Progenitor cell of endocrine pancreas (in vitro differentiated cells): Measurements from ENCODE around the gene B3GLCT. TPM values are rescaled to one million over a fixed set of nuclear protein-coding genes. Genes with fewer than 3 reads are reported as not detected.

Experiments used
- DNase-seq: peaks from one replicate; pipeline ENCODE4 v3.0.0; 2021; ENCODE audit warnings: low spot score; ENCODE audit not compliant: unreplicated experiment
- H3K27ac Mint-ChIP-seq: 2 replicates; pipeline ENCODE4 v1.8.0; 2021; ENCODE audit warnings: mild to moderate bottlenecking, moderate library complexity, mixed read lengths
- H3K27me3 Mint-ChIP-seq: 2 replicates; pipeline ENCODE4 v1.8.0; 2021; ENCODE audit warnings: mixed read lengths
- H3K36me3 Mint-ChIP-seq: 2 replicates; pipeline ENCODE4 v1.8.0; 2022; ENCODE audit warnings: mixed read lengths; ENCODE audit not compliant: insufficient read depth
- H3K4me1 Mint-ChIP-seq: 2 replicates; pipeline ENCODE4 v1.8.0; 2021; ENCODE audit warnings: low read depth, mixed read lengths
- H3K4me3 Mint-ChIP-seq: 2 replicates; pipeline ENCODE4 v1.8.0; 2021; ENCODE audit warnings: low read depth, mild to moderate bottlenecking, moderate library complexity, mixed read lengths
- H3K9me3 Mint-ChIP-seq: 2 replicates; pipeline ENCODE4 v1.8.0; 2021; ENCODE audit warnings: low read depth, mixed read lengths
- total RNA-seq: library from RNA; stranded (reverse); gene quantifications from 2 replicates; pipeline ENCODE4 v1.2.1, GENCODE V29; 2021
- TF ChIP-seq, protein P1 (sequence below): fragments of 200-600 bp; sonication (generic); IDR thresholded peaks from one replicate; pipeline ENCODE4 v1.5.0; 2021; ENCODE audit warnings: antibody characterized with exemption, mild to moderate bottlenecking; ENCODE audit not compliant: unreplicated experiment

B3GLCT gene
- total RNA-seq, 1 donor from 2014 or later, result 6.6 TPM

DNA sequence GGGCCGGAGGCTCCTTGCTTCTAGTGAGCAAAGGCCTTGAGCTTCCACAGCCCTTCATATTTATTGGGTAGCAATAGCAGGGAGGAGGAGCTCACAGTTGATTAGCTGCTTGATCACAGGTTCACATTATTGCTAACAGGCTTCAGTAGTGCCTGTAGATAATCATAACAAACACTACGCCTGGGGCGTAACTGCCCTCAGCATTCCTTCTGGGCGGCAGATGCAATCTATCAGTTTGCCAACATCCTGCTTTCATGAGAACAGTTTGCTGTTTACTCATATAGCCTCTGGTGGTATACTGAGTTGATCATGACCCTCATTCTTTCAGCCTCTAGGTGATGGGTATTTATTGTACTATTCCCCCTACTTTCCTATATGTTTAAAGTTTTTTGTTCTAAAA, 149.4 kb downstream of the B3GLCT start:
- Mint-ChIP-seq H3K4me3 (no peak overlapping the region), H3K4me1 (no peaks in the 10 kb centered on the region), H3K36me3 (no peaks in the 10 kb centered on the region), H3K9me3 (peaks cover 7% of the 10 kb centered on the region), H3K27ac (no peak overlapping the region), H3K27me3 (peaks cover 4% of the 10 kb centered on the region)
- TF ChIP-seq, protein P1, sequence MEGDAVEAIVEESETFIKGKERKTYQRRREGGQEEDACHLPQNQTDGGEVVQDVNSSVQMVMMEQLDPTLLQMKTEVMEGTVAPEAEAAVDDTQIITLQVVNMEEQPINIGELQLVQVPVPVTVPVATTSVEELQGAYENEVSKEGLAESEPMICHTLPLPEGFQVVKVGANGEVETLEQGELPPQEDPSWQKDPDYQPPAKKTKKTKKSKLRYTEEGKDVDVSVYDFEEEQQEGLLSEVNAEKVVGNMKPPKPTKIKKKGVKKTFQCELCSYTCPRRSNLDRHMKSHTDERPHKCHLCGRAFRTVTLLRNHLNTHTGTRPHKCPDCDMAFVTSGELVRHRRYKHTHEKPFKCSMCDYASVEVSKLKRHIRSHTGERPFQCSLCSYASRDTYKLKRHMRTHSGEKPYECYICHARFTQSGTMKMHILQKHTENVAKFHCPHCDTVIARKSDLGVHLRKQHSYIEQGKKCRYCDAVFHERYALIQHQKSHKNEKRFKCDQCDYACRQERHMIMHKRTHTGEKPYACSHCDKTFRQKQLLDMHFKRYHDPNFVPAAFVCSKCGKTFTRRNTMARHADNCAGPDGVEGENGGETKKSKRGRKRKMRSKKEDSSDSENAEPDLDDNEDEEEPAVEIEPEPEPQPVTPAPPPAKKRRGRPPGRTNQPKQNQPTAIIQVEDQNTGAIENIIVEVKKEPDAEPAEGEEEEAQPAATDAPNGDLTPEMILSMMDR, result no peak
- no peak for DNase-seq

DNA sequence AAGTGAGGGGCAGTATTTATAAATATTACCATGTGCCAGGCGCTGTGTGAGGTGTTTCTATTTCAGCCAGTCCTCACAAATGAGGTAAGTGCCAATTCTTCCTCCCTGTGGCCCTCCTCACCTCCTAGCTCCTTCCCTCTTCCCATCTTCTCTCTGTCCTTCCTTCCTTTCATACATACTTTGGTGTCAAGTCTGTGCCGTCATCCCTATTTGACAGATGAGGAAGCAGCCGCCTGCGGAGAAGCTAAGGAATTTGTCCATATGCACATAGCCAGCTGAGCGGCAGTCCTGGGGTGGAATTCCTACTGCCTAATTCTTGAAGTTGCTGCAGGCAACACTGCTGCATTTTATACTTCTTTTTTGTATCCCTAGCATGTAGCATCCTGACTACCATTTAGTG, 150.8 kb downstream of the B3GLCT start:
- Mint-ChIP-seq H3K36me3 (no peaks in the 10 kb centered on the region), H3K9me3 (peaks cover 12% of the 10 kb centered on the region), H3K27ac (no peak overlapping the region), H3K27me3 (peaks cover 4% of the 10 kb centered on the region), H3K4me1 (no peaks in the 10 kb centered on the region), H3K4me3 (no peak overlapping the region)
- TF ChIP-seq, protein P1, result no peak
- no peak for DNase-seq

DNA sequence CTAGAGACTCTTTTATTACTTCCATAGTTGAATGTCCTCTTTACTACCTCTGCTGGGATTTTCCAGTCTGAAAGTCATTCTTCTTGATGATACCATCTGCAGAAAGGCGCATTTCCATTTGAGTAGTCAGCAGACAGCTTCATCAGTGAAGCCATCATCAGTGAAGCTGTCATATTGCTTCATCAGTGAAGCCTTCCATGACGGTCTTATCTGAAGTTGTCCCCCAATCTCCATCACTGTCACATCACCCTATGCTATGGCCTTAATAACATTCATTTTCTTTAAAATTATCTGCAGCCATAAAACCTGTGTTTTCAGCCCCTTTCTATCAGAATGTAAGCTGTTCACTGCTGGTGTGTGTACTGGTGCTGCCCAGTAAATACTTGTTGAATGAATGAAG, 151.6 kb downstream of the B3GLCT start:
- TF ChIP-seq, protein P1, result no peak
- Mint-ChIP-seq H3K4me3 (no peak overlapping the region), H3K4me1 (no peaks in the 10 kb centered on the region), H3K9me3 (peaks cover 19% of the 10 kb centered on the region), H3K27ac (no peak overlapping the region), H3K27me3 (peaks cover 4% of the 10 kb centered on the region), H3K36me3 (no peaks in the 10 kb centered on the region)
- no peak for DNase-seq

DNA sequence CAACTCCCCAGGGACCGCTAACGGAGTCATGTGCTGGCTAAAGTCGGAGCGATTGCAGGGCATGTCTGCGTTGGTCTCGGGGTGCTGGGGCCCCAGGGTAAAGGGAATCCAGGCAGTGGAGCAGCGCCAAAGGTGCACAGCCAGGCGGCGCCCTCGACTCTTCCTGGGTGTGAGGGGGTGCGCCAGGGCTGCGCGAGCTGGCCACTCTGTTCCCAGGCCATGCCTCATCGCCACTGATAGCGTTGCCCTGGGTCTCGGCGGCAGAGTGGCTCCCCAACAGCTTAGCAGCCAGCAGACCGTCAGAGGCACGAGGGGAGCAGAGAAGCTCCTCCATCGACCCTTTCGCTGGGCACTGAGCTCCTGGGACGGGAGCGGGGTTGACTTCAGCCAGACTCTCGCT, 152.7 kb downstream of the B3GLCT start:
- TF ChIP-seq, protein P1, result no peak
- H3K36me3 Mint-ChIP-seq, result no peaks in the 10 kb centered on the region
- H3K9me3 Mint-ChIP-seq, result peaks cover 19% of the 10 kb centered on the region
- DNase-seq, result no peak
- no peaks in the 10 kb centered on the region for H3K4me1 Mint-ChIP-seq
- H3K27ac Mint-ChIP-seq, result no peak overlapping the region
- H3K4me3 Mint-ChIP-seq, result no peak overlapping the region
- H3K27me3 Mint-ChIP-seq, result peaks cover 4% of the 10 kb centered on the region

DNA sequence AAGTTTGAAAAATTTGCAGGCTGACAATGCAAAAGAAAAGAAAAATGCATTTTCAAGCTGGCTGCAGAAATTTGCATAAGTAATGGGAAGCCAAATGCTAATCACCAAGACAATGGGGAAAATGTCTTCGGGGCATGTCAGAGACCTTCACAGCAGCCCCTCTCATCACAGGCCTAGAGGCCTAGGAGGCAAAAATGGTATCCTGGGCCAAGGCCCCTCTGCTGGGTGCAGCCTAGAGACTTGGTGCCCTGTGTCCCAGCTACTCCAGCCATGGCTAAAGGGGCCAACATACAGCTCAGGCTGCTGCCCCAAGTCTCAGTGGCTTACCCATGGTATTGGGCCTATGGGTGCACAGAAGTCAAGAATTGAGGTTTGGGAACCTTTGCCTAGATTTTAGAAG, 155.2 kb downstream of the B3GLCT start:
- no peak overlapping the region for H3K4me3 Mint-ChIP-seq
- peaks cover 23% of the 10 kb centered on the region for H3K9me3 Mint-ChIP-seq
- TF ChIP-seq, protein P1, result no peak
- DNase-seq, result no peak
- H3K27me3 Mint-ChIP-seq, result peaks cover 4% of the 10 kb centered on the region
- H3K4me1 Mint-ChIP-seq, result no peaks in the 10 kb centered on the region
- no peak overlapping the region for H3K27ac Mint-ChIP-seq
- H3K36me3 Mint-ChIP-seq, result no peaks in the 10 kb centered on the region
